ENCODE results near the gene SNX22. TPM values are rescaled to one million over a fixed set of nuclear protein-coding genes. Genes with fewer than 3 reads are reported as not detected.

Gene SNX22
- total and polyA plus RNA-seq, 4 donors, result 2.2 to 37.4 (median 3.1) TPM

- DNase-seq (ENCODE audit: low spot score), result no peak
- 92% methylated on average over 15 of the region's 15 CpGs for WGBS
- TF ChIP-seq FOXA2 (IDR thresholded peaks at IDR 0.05) (no peak), REST (IDR thresholded peaks at IDR 0.05) (no peak), GABPA (IDR thresholded peaks at IDR 0.05 in 1 of 2, conservative IDR thresholded peaks at IDR 0.05 in 1 of 2) (no peak), JUND (IDR thresholded peaks at IDR 0.05) (no peak), CTCF (IDR thresholded peaks at IDR 0.05; ENCODE audit: low read depth, low read length, missing input control) (no peak)
- Histone ChIP-seq H3K36me3 (ENCODE audit: control insufficient read depth in 4 of 4, insufficient read depth in 3 of 4, low read depth in 1 of 4, low read length in 3 of 4) (peaks cover 20 to 57% (median 52%) of the 10 kb centered on the region in 4 donors), H3K4me1 (ENCODE audit: control insufficient read depth in 4 of 4, insufficient read depth in 4 of 4, low read length in 3 of 4) (peaks cover 14 to 42% (median 25%) of the 10 kb centered on the region in 4 donors), H3K9ac (ENCODE audit: low read depth in 1 of 2, low read length in 2 of 2) (no peak overlapping the region), H3K4me3 (ENCODE audit: low read depth in 1 of 3, low read length in 3 of 3) (no peak overlapping the region), H3K9me3 (ENCODE audit: control insufficient read depth in 4 of 4, low read length in 3 of 4) (no peaks in the 10 kb centered on the region), H3K27me3 (ENCODE audit: control insufficient read depth in 4 of 4, insufficient read depth in 4 of 4, low read length in 3 of 4) (no peaks in the 10 kb centered on the region), H3K27ac (ENCODE audit: low read depth in 1 of 2, low read length in 2 of 2) (no peak overlapping the region)
Measured at GRCh38 chr15:64155802-64156651, 4.5 kb downstream of the SNX22 start.

GRCh38 chr15:64156652-64157331 is 5.3 kb downstream of the SNX22 start:
- H3K4me3 ChIP-seq (ENCODE audit: low read depth in 1 of 3, low read length in 3 of 3), result no peak overlapping the region
- no peak for TF ChIP-seq GABPA (IDR thresholded peaks at IDR 0.05 in 1 of 2, conservative IDR thresholded peaks at IDR 0.05 in 1 of 2)
- WGBS, result 88% methylated on average over 16 of the region's 16 CpGs
- peaks cover 9 to 45% (median 25%) of the 10 kb centered on the region in 4 donors for H3K4me1 ChIP-seq (ENCODE audit: control insufficient read depth in 4 of 4, insufficient read depth in 4 of 4, low read length in 3 of 4)
- no peaks in the 10 kb centered on the region for H3K27me3 ChIP-seq (ENCODE audit: control insufficient read depth in 4 of 4, insufficient read depth in 4 of 4, low read length in 3 of 4)
- no peaks in the 10 kb centered on the region for H3K9me3 ChIP-seq (ENCODE audit: control insufficient read depth in 4 of 4, low read length in 3 of 4)
- H3K9ac ChIP-seq (ENCODE audit: low read depth in 1 of 2, low read length in 2 of 2), result no peak overlapping the region
- peaks cover 20 to 57% (median 52%) of the 10 kb centered on the region in 4 donors for H3K36me3 ChIP-seq (ENCODE audit: control insufficient read depth in 4 of 4, insufficient read depth in 3 of 4, low read depth in 1 of 4, low read length in 3 of 4)
- no peak overlapping the region for H3K27ac ChIP-seq (ENCODE audit: low read depth in 1 of 2, low read length in 2 of 2)
- DNase-seq (ENCODE audit: low spot score), result no peak

GRCh38 chr15:64157599-64158125 is 6.1 kb downstream of the SNX22 start:
- Histone ChIP-seq H3K27me3 (ENCODE audit: control insufficient read depth in 4 of 4, insufficient read depth in 4 of 4, low read length in 3 of 4) (no peaks in the 10 kb centered on the region), H3K36me3 (ENCODE audit: control insufficient read depth in 4 of 4, insufficient read depth in 3 of 4, low read depth in 1 of 4, low read length in 3 of 4) (peaks cover 20 to 57% (median 52%) of the 10 kb centered on the region in 4 donors), H3K4me3 (ENCODE audit: low read depth in 1 of 3, low read length in 3 of 3) (no peak overlapping the region), H3K9ac (ENCODE audit: low read depth in 1 of 2, low read length in 2 of 2) (no peak overlapping the region), H3K9me3 (ENCODE audit: control insufficient read depth in 4 of 4, low read length in 3 of 4) (no peaks in the 10 kb centered on the region), H3K27ac (ENCODE audit: low read depth in 1 of 2, low read length in 2 of 2) (no peak overlapping the region), H3K4me1 (ENCODE audit: control insufficient read depth in 4 of 4, insufficient read depth in 4 of 4, low read length in 3 of 4) (peaks cover 4 to 40% (median 22%) of the 10 kb centered on the region in 4 donors)
- 73% methylated on average over 1 of the region's 1 CpG for WGBS
- DNase-seq (ENCODE audit: low spot score), result no peak
- TF ChIP-seq MAX (IDR thresholded peaks at IDR 0.05) (no peak), GABPA (IDR thresholded peaks at IDR 0.05 in 1 of 2, conservative IDR thresholded peaks at IDR 0.05 in 1 of 2) (no peak), FOXA1 (IDR thresholded peaks at IDR 0.05) (no peak), FOXA2 (IDR thresholded peaks at IDR 0.05) (no peak), RAD21 (IDR thresholded peaks at IDR 0.05) (no peak), RXRA (IDR thresholded peaks at IDR 0.05) (no peak), REST (IDR thresholded peaks at IDR 0.05) (no peak), ZBTB33 (IDR thresholded peaks at IDR 0.05) (no peak), JUND (IDR thresholded peaks at IDR 0.05) (no peak), NR2F2 (IDR thresholded peaks at IDR 0.05) (no peak), YY1 (IDR thresholded peaks at IDR 0.05) (no peak)

Data from liver (tissue), 9 donors.